ENCODE results near the gene HELZ.

GRCh38 chr17:67088639-67089038, 156.4 kb downstream of the HELZ start:
- TF ChIP-seq, protein P1, sequence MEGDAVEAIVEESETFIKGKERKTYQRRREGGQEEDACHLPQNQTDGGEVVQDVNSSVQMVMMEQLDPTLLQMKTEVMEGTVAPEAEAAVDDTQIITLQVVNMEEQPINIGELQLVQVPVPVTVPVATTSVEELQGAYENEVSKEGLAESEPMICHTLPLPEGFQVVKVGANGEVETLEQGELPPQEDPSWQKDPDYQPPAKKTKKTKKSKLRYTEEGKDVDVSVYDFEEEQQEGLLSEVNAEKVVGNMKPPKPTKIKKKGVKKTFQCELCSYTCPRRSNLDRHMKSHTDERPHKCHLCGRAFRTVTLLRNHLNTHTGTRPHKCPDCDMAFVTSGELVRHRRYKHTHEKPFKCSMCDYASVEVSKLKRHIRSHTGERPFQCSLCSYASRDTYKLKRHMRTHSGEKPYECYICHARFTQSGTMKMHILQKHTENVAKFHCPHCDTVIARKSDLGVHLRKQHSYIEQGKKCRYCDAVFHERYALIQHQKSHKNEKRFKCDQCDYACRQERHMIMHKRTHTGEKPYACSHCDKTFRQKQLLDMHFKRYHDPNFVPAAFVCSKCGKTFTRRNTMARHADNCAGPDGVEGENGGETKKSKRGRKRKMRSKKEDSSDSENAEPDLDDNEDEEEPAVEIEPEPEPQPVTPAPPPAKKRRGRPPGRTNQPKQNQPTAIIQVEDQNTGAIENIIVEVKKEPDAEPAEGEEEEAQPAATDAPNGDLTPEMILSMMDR (conservative IDR thresholded peaks at IDR 0.05; ENCODE audit: low read depth, low read length): no peak
- no peak for TF ChIP-seq EZH2phosphoT487 (IDR thresholded peaks at IDR 0.05; ENCODE audit: borderline replicate concordance, low read length)

Data from PC-3 (cell line).